GM21786 (cell line): ENCODE measurements around the gene ICAM5.
"Not testable (repeated sequence)": the region's sequence is repeated elsewhere in the genome, so short reads cannot be mapped to it uniquely, and the experiment has no call there.

Experiments
- ATAC-seq: cut with Tn5 transposase; IDR thresholded peaks from one replicate; pipeline ENCODE4 v1.9.1; 2021; ENCODE audit not compliant: unreplicated experiment

ICAM5 gene

GRCh38 chr19:10318807-10319682 lies 29.3 kb downstream of the ICAM5 start:
- ATAC-seq: no peak

DNA sequence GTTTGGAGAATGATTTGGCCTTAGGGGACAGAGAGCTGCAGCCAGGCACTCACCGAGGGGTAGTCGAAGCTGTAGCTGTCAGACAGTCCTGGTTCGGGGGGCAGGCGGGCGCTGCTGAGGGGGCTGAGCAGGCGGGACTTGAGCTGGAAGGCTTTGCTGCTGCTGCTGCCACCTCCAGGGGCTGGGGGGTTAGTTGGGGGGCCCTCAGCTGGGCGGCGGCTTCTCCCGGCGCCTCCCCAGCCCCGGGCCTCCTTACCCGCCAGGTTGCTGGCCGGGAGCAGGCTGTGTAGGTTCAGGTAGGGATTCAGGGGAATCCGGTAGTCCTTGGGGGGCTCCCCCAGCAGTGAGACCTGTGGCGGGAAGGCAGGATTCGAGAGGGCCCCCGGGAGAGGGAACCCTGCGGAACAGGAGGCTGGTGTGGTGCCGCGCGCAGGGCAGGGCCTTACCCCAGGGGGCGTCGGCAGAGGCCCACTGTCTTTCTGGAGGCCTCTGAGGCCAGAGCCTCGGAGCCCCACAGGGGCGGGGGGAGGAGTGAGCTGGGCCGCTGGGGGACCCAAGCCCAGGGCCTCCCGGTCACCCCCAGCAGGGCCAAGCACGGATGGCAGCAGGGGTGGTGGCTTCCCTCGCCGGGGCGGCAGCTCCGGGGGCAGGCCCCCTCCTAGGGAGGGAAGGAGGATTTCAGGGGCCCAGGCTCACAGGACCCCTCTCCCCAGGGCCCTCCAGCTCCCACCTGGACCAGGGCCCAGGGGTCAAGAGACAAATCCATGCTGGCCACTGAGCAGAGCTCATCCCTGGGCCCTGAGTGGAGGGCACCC lies 31.1 kb downstream of the ICAM5 start:
- no peak for ATAC-seq

DNA sequence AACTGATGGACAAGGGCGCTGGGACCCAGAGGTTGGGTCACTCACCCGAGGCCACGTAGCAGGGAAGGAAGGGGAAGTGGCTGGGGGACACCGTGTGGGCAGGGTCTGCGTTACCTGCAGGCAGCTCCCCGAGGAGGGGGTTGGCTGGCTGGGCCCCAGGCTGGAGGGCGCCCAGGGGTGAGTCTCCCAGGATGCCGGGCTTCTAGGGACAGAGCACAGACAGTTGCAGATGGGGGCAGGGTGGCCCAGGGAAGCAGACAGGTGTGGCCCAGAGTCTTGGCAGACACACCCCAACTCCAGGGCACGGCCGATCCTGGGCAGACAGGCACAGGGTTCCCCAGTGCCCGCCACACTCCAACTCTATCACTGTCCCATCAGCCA lies 31.7 kb downstream of the ICAM5 start:
- ATAC-seq: no peak

GRCh38 chr19:10321874-10322835 lies 32.4 kb downstream of the ICAM5 start:
- no peak for ATAC-seq

DNA sequence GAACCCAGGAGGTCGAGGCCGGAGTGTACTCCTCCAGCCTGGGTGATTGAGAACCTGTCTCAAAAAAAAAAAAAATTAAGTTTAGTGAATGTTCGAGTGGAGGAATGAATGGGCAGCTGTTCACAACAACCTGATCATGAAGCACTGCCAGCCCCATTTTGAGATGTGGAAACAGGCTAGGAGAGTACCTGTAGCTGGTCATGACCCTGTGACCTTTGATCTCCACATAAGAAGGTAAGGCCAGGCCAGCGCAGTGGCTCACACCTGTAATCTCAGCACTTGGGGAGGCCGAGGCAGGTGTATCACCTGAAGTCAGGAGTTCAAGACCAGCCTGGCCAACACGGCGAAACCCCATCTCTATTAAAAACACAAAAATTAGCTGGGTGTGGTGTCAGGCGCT lies 36.0 kb downstream of the ICAM5 start:
- no peak for ATAC-seq

DNA sequence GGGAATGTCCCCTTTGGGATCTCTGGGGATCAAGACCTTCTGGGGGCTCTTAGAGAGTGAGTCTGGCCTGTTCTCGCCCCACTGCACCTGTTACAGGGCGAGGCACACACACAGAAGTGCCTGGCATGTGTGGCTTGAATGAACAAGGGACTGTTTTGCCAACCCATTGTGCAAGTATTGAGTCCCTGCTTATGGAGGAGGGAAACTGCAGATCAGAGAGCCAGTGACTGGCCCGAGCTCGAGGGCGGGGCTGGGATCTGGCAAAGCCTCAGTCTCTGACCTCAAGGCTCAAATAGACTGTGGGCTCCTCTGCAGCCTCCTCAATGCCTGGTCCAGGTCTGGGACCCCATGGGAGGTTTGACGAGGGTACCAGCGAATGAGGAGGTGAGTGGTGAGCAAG lies 38.0 kb downstream of the ICAM5 start:
- ATAC-seq: no peak

DNA sequence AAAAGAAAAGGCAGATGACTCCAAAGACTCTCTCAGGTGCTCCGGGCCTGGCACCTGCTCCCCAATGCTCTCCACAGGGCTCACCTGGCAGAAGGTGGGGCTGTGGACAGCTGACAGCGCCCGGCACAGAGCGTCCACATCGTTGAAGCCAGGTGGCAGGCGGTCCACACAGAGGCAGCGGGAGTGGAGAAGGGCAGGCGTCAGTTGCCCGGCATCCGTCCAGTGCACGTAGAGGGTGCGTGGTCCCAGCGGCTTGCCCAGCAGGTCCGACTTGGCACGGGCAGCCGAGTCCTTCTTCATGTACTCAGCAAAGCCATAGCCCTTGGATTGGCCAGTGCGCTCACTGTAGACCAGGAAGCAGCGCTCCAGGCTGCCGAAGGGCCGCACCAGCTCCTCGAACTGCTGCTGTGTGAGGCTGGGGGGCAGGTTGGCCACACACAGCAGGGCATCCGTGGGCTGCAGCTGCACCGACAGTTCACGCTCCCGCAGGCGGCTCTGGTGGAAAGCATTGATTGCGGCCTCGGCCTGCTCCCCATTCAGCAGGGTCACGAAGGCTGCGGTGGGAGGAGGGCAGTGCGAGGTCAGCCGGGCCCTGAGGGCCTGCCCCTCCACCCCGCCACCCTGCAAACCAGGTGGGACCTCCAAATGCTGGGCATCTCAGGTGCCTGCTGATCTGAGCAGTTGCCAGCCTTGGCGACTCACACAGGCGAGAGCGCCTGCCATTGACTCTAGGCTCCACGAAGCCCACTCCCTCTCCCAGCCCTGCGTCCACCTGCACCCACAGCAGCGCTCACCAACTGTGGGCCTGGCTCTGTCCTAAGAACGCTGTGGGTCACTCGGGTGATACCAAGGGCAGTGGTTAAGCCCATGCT lies 39.0 kb downstream of the ICAM5 start:
- no peak for ATAC-seq

DNA sequence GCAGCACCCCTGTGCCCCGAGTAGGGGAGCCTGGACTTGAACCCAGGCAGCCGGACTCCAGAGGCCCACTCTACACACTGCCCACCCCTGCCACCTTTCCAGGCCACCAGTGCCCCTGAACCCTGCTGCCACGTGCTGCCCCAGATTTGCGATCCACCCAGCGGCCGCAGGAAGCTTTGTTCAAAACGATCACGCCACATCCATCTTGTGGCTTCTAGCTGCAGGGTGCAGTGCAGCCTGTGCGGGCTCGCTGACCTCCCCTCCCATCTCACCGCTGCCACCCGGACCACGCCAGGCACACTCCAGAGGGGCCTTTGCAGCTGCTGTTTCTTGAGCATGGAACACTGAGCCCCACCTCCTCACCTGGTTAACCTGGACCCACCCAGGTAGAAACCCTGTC lies 39.8 kb downstream of the ICAM5 start:
- ATAC-seq: no peak

GRCh38 chr19:10332158-10332964 lies 42.6 kb downstream of the ICAM5 start:
- ATAC-seq: no peak

DNA sequence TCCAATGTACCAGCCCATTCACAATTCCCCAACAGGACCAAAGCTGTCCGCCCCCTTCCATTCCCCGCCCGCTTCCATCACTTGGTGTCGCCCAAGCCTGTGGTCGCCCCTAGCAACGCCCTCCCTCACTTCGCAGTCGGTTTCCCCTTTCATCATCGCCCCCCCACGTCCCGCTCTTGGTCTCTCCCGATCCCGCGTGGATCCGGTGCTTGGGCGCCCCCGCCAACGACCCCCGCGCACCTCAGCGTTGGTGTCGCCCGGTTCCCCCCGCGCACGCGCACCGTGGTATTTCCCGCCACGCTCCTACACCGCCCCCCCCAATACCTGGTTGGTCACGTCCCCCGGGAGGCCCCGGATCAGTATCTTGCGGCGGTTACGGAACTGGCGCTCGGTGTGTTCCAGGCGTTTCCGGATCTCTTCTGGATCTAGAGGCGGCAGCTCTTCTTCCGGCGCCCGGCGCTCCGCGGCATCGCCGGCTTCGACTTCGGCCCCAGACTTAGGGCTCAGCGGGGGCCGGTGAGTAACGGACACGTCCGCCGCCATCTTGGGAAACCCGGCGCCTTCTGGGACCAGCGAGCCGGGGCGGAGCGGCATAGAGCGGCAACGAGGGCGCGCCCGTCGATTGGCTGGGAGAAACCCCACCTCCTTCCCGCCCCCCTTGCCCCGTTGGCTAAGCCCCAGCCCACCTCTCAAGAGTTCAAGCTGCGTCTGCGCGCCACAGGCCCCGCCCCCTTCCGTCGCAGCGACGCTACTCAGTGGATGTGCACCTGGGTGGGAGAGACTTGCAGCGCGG lies 43.4 kb downstream of the ICAM5 start, which contains the start of gene RAVER1:
Gene RAVER1 (minus strand): TSS at position 565 of the 793 bp plus-strand sequence. CDS start 22 bp downstream, at position 543.
- ATAC-seq: peak; percentile 86

DNA sequence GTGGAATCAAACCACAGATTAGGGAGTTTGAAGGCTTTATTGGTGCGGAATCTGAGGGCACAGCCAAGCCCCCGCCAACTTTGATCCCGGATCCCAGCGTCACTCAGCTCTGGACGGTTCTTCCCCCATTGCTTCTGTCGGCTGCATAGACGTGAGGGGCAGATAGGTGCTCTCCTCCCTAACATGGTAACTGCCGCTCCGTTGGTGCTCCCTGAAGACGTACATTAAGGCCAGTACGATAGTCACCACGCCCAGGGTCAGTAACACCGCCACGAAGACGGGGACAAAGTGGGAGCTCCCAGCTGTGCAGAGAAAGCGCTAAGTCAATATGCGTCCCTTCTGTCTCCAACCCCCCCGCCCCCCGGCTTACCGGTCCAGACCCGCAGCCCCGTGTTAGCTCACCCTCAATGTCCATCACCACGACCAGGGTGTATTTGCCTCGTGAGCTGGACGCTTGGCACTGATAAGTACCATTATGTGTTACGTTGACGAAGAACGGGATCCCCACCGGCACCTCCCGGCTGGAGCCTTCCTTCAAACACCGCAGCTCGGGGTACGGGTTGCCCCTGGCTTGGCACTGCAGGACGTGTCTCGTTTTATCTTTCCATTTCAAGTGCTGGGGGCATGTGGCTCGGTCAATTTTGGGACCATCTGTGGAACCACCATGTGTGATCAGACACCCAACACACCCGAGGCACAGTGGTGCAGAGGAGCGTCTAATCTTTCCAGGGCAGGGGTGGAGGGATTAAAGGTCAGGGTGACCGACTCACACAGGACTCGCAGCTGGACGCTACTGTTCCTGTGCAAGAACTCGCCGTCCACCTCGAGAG lies 44.2 kb downstream of the ICAM5 start:
- no peak for ATAC-seq

- no peak for ATAC-seq
Observed at GRCh38 chr19:10334588-10335351, 45.0 kb downstream of the ICAM5 start.

GRCh38 chr19:10335352-10335985 lies 45.7 kb downstream of the ICAM5 start:
- ATAC-seq: no peak

GRCh38 chr19:10336725-10337124 lies 47.0 kb downstream of the ICAM5 start:
- ATAC-seq: not testable (repeated sequence)

DNA sequence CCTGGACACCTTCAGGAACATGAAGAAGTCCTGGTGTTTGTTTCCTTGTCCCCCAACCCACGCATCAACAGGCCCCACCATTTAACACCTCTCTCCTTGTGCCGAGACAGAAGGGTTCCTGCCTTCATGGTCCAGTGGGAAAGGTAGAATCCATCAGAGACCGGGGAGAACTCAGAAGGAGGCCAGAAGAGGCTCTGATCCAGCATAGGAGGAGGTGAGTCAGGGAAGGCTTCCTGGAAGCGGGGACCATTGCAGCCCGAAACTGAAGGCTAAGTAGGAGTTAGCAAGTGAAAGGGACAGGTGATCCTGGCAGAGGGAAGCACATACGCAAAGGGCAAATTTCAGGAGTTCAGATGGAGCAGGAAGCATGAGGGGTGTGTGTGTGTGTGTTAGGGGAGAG lies 49.2 kb downstream of the ICAM5 start:
- no peak for ATAC-seq

DNA sequence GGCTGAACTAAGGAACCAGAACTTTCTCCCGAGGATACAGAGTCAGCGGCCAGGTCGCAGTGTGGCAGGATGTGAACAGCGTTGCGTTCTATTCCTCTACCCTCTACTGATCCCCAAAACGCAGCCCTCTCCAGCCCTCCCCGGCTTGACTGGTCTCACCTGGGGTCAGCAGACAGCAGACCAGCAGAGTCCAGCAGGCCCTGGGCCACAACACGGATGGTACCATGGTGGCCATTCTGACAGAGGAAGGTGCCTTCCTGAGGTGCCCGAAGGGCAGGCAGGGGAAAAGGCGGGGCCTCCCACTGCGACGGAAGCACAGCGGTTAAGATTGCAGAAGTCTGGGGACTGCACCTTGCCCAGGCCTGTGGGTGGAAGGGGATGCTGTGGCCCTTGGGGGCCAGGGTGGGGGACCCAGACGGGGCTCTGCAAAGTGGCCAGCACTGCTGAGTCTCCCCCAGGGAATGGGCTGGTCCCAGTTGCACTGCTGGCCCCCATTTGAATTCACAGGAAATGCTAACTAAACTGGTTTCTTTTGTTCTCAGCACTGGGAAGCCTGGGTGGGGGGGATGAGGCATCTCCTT lies 49.7 kb downstream of the ICAM5 start, which contains the start of gene ICAM3:
Gene ICAM3 (minus strand): TSS at position 245 of the 581 bp plus-strand sequence. CDS start 10 bp downstream, at position 235.
- ATAC-seq: peak; percentile 79
